GM12873 (cell line): Measurements from ENCODE around the gene IFIT2.

ENCODE experiments used
- CTCF ChIP-seq: IDR thresholded peaks from 2 replicates; pipeline ENCODE4 v1.5.1; 2012; ENCODE audit warnings: low read depth, mild to moderate bottlenecking, moderate library complexity, low read length, control low read depth; ENCODE audit not compliant: insufficient read depth; ENCODE audit errors: missing control alignments

The IFIT2 gene

GRCh38 chr10:89304925-89305324 lies 3.1 kb downstream of the IFIT2 start:
- TF ChIP-seq CTCF, result no peak

GRCh38 chr10:89305766-89306433 lies 4.1 kb downstream of the IFIT2 start:
- no peak for TF ChIP-seq CTCF

GRCh38 chr10:89306434-89307268 lies 4.8 kb downstream of the IFIT2 start:
- TF ChIP-seq CTCF, result no peak

GRCh38 chr10:89307269-89307577 lies 5.4 kb downstream of the IFIT2 start:
- TF ChIP-seq CTCF, result no peak

GRCh38 chr10:89308266-89308665 lies 6.4 kb downstream of the IFIT2 start:
- TF ChIP-seq CTCF, result no peak

- no peak for TF ChIP-seq CTCF
Observed at GRCh38 chr10:89308736-89309135, 6.9 kb downstream of the IFIT2 start.

- no peak for TF ChIP-seq CTCF
Observed at GRCh38 chr10:89309156-89310055, 7.6 kb downstream of the IFIT2 start.
